NCI-H2196 treated with DMSO at 0.1 percent for 48 hours (cell line): Measurements from ENCODE around the gene XRCC1.
A peak's percentile ranks its signal among the peaks of the same experiment; 100 is the strongest.
"Not testable (repeated sequence)": the region's sequence is repeated elsewhere in the genome, so short reads cannot be mapped to it uniquely, and the experiment has no call there.

ENCODE experiments used
- DNase-seq: peaks from one replicate; lab custom pipeline; 2025; ENCODE audit not compliant: unreplicated experiment; lab: John Stamatoyannopoulos, UW

The XRCC1 gene

GRCh38 chr19:43599635-43600295 lies 24.4 kb upstream of the XRCC1 start:
- DNase-seq, result no peak

GRCh38 chr19:43598445-43599240 lies 23.3 kb upstream of the XRCC1 start:
- DNase-seq, result no peak

- no peak for DNase-seq
These were observed 22.5 kb upstream of the XRCC1 start for GRCh38 chr19:43597876-43598275.

GRCh38 chr19:43596842-43597461 lies 21.6 kb upstream of the XRCC1 start:
- no peak for DNase-seq

- DNase-seq, result peak; percentile 98
These were observed 20.9 kb upstream of the XRCC1 start, which contains the start of the genes IRGQ and ZNF576 for GRCh38 chr19:43595999-43596841. Gene IRGQ (minus strand): TSS chr19:43596134. CDS start chr19:43595338, 796 bp downstream. Gene ZNF576 (plus strand): TSS chr19:43596595. CDS start chr19:43597109, 514 bp downstream.

- no peak for DNase-seq
These were observed 20.3 kb upstream of the XRCC1 start for GRCh38 chr19:43595605-43595998.

- peak; percentile 55 for DNase-seq
These were observed 19.6 kb upstream of the XRCC1 start for GRCh38 chr19:43594710-43595604.

- no peak for DNase-seq
These were observed 18.9 kb upstream of the XRCC1 start for GRCh38 chr19:43594081-43594697.

- no peak for DNase-seq
These were observed 17.5 kb upstream of the XRCC1 start for GRCh38 chr19:43592800-43593350.

GRCh38 chr19:43591904-43592772 lies 16.8 kb upstream of the XRCC1 start:
- no peak for DNase-seq

- DNase-seq, result no peak
These were observed 14.4 kb upstream of the XRCC1 start for GRCh38 chr19:43589678-43590077.

- no peak for DNase-seq
These were observed 13.9 kb upstream of the XRCC1 start for GRCh38 chr19:43589277-43589676.

GRCh38 chr19:43587029-43587428 lies 11.7 kb upstream of the XRCC1 start:
- DNase-seq, result not testable (repeated sequence)

- DNase-seq, result no peak
These were observed 11.0 kb upstream of the XRCC1 start for GRCh38 chr19:43586346-43586745.

- no peak for DNase-seq
These were observed 9.2 kb upstream of the XRCC1 start for GRCh38 chr19:43584484-43584883.

GRCh38 chr19:43582495-43582894 lies 7.2 kb upstream of the XRCC1 start:
- no peak for DNase-seq

GRCh38 chr19:43581467-43581866 lies 6.1 kb upstream of the XRCC1 start:
- no peak for DNase-seq

GRCh38 chr19:43578787-43579186 lies 3.5 kb upstream of the XRCC1 start:
- no peak for DNase-seq
